WTC11 (cell line): ENCODE data around the gene ZCCHC7. TPM values are rescaled to one million over a fixed set of nuclear protein-coding genes. Genes with fewer than 3 reads are reported as not detected.

Experiments used
- ATAC-seq: fragments of 200-7000 bp; cut with Tn5 transposase; 2 replicates; pipeline ENCODE4 v1.10.0; 2021; ENCODE audit warnings: mild to moderate bottlenecking, moderate library complexity
- CTCF ChIA-PET: fragments of 300-600 bp; sonication (Branson Sonifier 250); formaldehyde crosslinking; loops from one replicate; lab custom pipeline; 2021; ENCODE audit warnings: antibody characterized with exemption; lab: Charles Lee
- POLR2A ChIA-PET: fragments of 350-600 bp; sonication (Branson Sonifier 250); formaldehyde crosslinking; loops from one replicate; lab custom pipeline; 2021; ENCODE audit warnings: antibody characterized with exemption; lab: Charles Lee
- DNase-seq: peaks from one replicate; pipeline ENCODE4 v3.0.0; 2021; ENCODE audit warnings: low spot score
- H3K27ac Mint-ChIP-seq: 2 replicates; pipeline ENCODE4 v1.8.0; 2021; ENCODE audit warnings: mixed read lengths
- H3K27me3 Mint-ChIP-seq: 2 replicates; pipeline ENCODE4 v1.8.0; 2021; ENCODE audit warnings: low read depth, mild to moderate bottlenecking, moderate library complexity, mixed read lengths
- H3K36me3 Mint-ChIP-seq: 2 replicates; pipeline ENCODE4 v1.8.0; 2021; ENCODE audit warnings: mixed read lengths
- H3K4me1 Mint-ChIP-seq: 2 replicates; pipeline ENCODE4 v1.8.0; 2022; ENCODE audit warnings: mixed read lengths
- H3K4me3 Mint-ChIP-seq: 2 replicates; pipeline ENCODE4 v1.8.0; 2021; ENCODE audit warnings: mild to moderate bottlenecking, moderate library complexity, mixed read lengths
- H3K9me3 Mint-ChIP-seq: 2 replicates; pipeline ENCODE4 v1.8.0; 2021; ENCODE audit warnings: mixed read lengths
- ATF6 ChIP-seq: sonication (generic); formaldehyde crosslinking; IDR thresholded peaks from 2 replicates; pipeline ENCODE4 v1.8.1; 2023; ENCODE audit warnings: mild to moderate bottlenecking, missing genetic modification reagents
- CREB1 ChIP-seq: sonication (generic); formaldehyde crosslinking; IDR thresholded peaks from 2 replicates; pipeline ENCODE4 v1.8.0; 2023; ENCODE audit warnings: mild to moderate bottlenecking, missing genetic modification reagents
- GABPB1 ChIP-seq: sonication (generic); formaldehyde crosslinking; IDR thresholded peaks from 2 replicates; pipeline ENCODE4 v1.8.1; 2023; ENCODE audit warnings: mild to moderate bottlenecking, missing genetic modification reagents
- GTF2I ChIP-seq: fragments of 250-450 bp; sonication (Bioruptor Pico); conservative IDR thresholded peaks from 2 replicates; pipeline ENCODE4 v1.4.0; 2021; ENCODE audit warnings: mild to moderate bottlenecking
- HMGA2 ChIP-seq: fragments of 250-450 bp; sonication (Bioruptor Pico); IDR thresholded peaks from 2 replicates; pipeline ENCODE4 v1.4.0; 2021; ENCODE audit warnings: mild to moderate bottlenecking, moderate library complexity
- NR3C1 ChIP-seq: sonication (generic); formaldehyde crosslinking; conservative IDR thresholded peaks from 2 replicates; pipeline ENCODE4 v1.8.1; 2023; ENCODE audit warnings: low read depth, mild to moderate bottlenecking, missing genetic modification reagents
- PRRX2 ChIP-seq: fragments of 250-450 bp; sonication (Bioruptor Pico); IDR thresholded peaks from 2 replicates; pipeline ENCODE4 v1.8.0; 2021; ENCODE audit warnings: mild to moderate bottlenecking
- TEAD4 ChIP-seq: sonication (generic); formaldehyde crosslinking; IDR thresholded peaks from 2 replicates; pipeline ENCODE4 v1.8.0; 2022; ENCODE audit warnings: mild to moderate bottlenecking, missing genetic modification reagents
- ZNF138 ChIP-seq: sonication (generic); formaldehyde crosslinking; conservative IDR thresholded peaks from 2 replicates; pipeline ENCODE4 v1.8.1; 2022; ENCODE audit warnings: mild to moderate bottlenecking, moderate library complexity, missing genetic modification reagents
- ZNF423 ChIP-seq: fragments of 250-450 bp; sonication (Bioruptor Pico); IDR thresholded peaks from 2 replicates; pipeline ENCODE4 v2.1.2; 2022; ENCODE audit warnings: mild to moderate bottlenecking, moderate library complexity
- ZNF425 ChIP-seq: fragments of 250-450 bp; sonication (Bioruptor Pico); conservative IDR thresholded peaks from 2 replicates; pipeline ENCODE4 v1.9.0; 2021; ENCODE audit warnings: mild to moderate bottlenecking
- total RNA-seq: library from RNA; stranded (reverse); gene quantifications from 3 replicates; pipeline ENCODE4 v1.2.3, GENCODE V29; 2021
- TF ChIP-seq, protein P1 (sequence below): sonication (generic); formaldehyde crosslinking; IDR thresholded peaks from 2 replicates; pipeline ENCODE4 v1.8.0; 2022; ENCODE audit warnings: mild to moderate bottlenecking, missing genetic modification reagents
- TF ChIP-seq, protein P2 (sequence below): sonication (generic); formaldehyde crosslinking; IDR thresholded peaks from 2 replicates; pipeline ENCODE4 v1.8.1; 2022; ENCODE audit warnings: low read depth, missing genetic modification reagents, borderline replicate concordance

Gene ZCCHC7
- total RNA-seq, 1 experiment from 2014 or later = 30.1 TPM

GRCh38 chr9:37370968-37371563 lies 250.7 kb downstream of the ZCCHC7 start (continued):
- TF ChIP-seq ATF6 (CRISPR knock-in tag) = no peak

DNA sequence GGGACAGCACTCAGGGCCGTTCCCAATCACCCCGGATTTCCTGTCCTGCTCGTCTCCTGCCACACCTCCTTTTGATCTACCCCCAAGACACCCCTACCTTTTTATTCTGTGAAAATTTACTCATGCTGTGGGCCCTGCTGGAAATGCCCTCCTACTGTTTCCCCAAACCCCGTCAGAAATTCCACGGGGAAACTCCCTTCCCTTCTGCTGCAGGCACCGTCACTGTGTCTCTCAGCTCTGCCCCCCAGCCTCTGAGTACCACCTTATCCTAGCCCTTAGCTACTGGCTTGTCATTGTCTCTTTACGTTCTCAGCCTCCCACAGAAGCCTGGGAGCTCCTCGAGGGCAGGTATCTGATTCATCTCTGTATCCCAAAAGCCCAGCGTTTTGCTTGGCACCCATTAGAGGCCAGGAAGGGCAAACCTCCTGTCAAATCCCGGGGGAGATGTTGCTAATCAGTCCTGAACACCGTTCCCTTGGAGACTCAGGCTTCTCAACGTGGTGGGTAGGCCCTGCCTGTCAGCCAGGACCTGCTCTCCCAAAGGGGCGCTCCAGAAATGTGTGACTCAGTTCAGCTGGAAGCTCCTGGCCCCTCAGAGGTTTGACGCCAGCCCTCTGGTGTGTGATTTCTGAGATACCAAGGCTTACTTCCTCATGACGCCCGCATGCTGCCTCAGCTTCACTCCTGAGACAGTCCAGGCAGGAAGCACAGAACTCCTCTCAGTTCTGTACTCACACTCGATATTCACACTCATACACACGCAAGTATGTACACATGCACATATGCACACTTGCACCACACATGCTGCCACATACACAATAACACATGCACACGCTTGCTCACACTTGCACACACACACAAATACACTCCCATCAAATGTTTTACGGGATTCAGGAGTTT lies 251.4 kb downstream of the ZCCHC7 start:
- no peaks in the 10 kb centered on the region for H3K36me3 Mint-ChIP-seq
- no peak overlapping the region for H3K27ac Mint-ChIP-seq
- CTCF ChIA-PET = interaction anchor here (3.4 kb wide), 1 partner anchor 39 kb away, joined by 18 read pairs; no protein-coding TSS in a partner anchor
- H3K4me1 Mint-ChIP-seq = peaks cover 4% of the 10 kb centered on the region
- no peak overlapping the region for H3K4me3 Mint-ChIP-seq
- no peaks in the 10 kb centered on the region for H3K9me3 Mint-ChIP-seq
- POLR2A ChIA-PET = interaction anchor here (1.0 kb wide), 1 partner anchor 375 kb away, joined by 3 read pairs; no protein-coding TSS in a partner anchor
- no peaks in the 10 kb centered on the region; the same call in 1 of the 2 replicates for H3K27me3 Mint-ChIP-seq
- ATAC-seq = no peak; the same call in 1 of the 2 replicates
- TF ChIP-seq GTF2I (CRISPR knock-in tag) = no peak
- no peak for TF ChIP-seq ZNF423 (CRISPR knock-in tag)
- no peak for TF ChIP-seq GABPB1 (CRISPR knock-in tag)
- TF ChIP-seq CREB1 (CRISPR knock-in tag) = no peak
- no peak for TF ChIP-seq ZNF425
- TF ChIP-seq PRRX2 = no peak
- TF ChIP-seq, protein P1, sequence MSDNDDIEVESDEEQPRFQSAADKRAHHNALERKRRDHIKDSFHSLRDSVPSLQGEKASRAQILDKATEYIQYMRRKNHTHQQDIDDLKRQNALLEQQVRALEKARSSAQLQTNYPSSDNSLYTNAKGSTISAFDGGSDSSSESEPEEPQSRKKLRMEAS (CRISPR knock-in tag) = no peak
- no peak for TF ChIP-seq NR3C1 (CRISPR knock-in tag)
- no peak for TF ChIP-seq TEAD4 (CRISPR knock-in tag)
- TF ChIP-seq, protein P2, sequence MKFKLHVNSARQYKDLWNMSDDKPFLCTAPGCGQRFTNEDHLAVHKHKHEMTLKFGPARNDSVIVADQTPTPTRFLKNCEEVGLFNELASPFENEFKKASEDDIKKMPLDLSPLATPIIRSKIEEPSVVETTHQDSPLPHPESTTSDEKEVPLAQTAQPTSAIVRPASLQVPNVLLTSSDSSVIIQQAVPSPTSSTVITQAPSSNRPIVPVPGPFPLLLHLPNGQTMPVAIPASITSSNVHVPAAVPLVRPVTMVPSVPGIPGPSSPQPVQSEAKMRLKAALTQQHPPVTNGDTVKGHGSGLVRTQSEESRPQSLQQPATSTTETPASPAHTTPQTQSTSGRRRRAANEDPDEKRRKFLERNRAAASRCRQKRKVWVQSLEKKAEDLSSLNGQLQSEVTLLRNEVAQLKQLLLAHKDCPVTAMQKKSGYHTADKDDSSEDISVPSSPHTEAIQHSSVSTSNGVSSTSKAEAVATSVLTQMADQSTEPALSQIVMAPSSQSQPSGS (CRISPR knock-in tag) = no peak
- TF ChIP-seq ZNF138 (CRISPR knock-in tag) = no peak
- TF ChIP-seq HMGA2 (CRISPR knock-in tag) = no peak
- no peak for DNase-seq

- no peak for TF ChIP-seq GTF2I (CRISPR knock-in tag)
- TF ChIP-seq, all 79 proteins: peak for 0
Observed at GRCh38 chr9:37372839-37373238, 252.5 kb downstream of the ZCCHC7 start.

More at GRCh38 chr9:37372839-37373238, 252.5 kb downstream of the ZCCHC7 start:
- POLR2A ChIA-PET = interaction anchor here (1.0 kb wide), 1 partner anchor 376 kb away, joined by 3 read pairs; no protein-coding TSS in a partner anchor
- no peak for ATAC-seq
- H3K9me3 Mint-ChIP-seq = no peaks in the 10 kb centered on the region
- H3K4me1 Mint-ChIP-seq = peaks cover 4% of the 10 kb centered on the region
- H3K27ac Mint-ChIP-seq = no peak overlapping the region
- no peak overlapping the region for H3K4me3 Mint-ChIP-seq
- H3K27me3 Mint-ChIP-seq = no peaks in the 10 kb centered on the region; the same call in 1 of the 2 replicates
- no peak for DNase-seq
- no peaks in the 10 kb centered on the region for H3K36me3 Mint-ChIP-seq
- CTCF ChIA-PET = interaction anchor here (3.0 to 3.4 kb wide), 2 partner anchors 38 to 377 kb away, joined by 13 to 18 read pairs; no protein-coding TSS in a partner anchor
